Panc1 (cell line): ENCODE results near the gene PSMA2.

Experiments used
- POLR2AphosphoS5 ChIP-seq: IDR thresholded peaks from 2 replicates; pipeline ENCODE4 v1.6.1; 2012; ENCODE audit warnings: mild to moderate bottlenecking, low read depth, low read length, moderate library complexity
- TF ChIP-seq, protein P1 (sequence below): fragments of 450-650 bp; IDR thresholded peaks from 2 replicates; pipeline ENCODE4 v1.5.1; 2017; ENCODE audit warnings: mild to moderate bottlenecking

DNA sequence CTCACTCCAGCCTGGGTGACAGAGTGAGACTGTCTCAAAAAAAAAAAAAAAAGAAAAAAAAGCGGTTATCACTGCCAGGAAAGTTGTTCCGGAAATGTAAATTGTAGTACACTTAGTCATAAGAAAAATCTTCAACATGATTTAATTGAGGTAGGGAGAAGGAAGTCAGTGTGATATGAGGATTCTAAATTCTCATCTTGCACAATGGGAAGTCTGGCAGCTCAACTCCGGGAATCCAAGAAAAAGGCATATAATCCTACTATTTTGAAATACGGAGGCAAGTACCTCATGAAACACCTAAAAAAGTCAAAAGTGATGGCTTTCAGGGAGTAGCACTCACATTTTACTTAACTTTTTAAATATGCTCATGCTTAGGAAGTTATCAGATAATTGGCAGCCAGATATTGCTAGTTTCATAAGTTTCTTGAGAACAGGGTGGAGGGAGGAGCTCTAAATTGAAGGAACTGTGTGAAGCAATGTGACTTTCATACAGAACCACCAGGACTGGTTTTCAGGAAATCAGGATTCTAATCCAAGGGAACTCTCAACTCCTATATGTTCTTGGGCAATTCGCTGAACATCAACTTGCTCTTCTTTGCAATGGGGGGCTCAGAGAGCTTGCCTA is 17.4 kb downstream of the PSMA2 start:
- TF ChIP-seq, protein P1, sequence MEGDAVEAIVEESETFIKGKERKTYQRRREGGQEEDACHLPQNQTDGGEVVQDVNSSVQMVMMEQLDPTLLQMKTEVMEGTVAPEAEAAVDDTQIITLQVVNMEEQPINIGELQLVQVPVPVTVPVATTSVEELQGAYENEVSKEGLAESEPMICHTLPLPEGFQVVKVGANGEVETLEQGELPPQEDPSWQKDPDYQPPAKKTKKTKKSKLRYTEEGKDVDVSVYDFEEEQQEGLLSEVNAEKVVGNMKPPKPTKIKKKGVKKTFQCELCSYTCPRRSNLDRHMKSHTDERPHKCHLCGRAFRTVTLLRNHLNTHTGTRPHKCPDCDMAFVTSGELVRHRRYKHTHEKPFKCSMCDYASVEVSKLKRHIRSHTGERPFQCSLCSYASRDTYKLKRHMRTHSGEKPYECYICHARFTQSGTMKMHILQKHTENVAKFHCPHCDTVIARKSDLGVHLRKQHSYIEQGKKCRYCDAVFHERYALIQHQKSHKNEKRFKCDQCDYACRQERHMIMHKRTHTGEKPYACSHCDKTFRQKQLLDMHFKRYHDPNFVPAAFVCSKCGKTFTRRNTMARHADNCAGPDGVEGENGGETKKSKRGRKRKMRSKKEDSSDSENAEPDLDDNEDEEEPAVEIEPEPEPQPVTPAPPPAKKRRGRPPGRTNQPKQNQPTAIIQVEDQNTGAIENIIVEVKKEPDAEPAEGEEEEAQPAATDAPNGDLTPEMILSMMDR, result no peak
- no peak for TF ChIP-seq POLR2AphosphoS5
